ENCODE results near the gene R3HDM2.

The R3HDM2 gene

GRCh38 chr12:57210926-57211692 is 219.7 kb downstream of the R3HDM2 start:
- H3K27me3 ChIP-seq (ENCODE audit: control insufficient read depth in 1 of 2, insufficient read depth in 2 of 2, low read length in 2 of 2) = peaks cover 21 to 26% of the 10 kb centered on the region in 2 donors
- no peak overlapping the region for H3K9ac ChIP-seq (ENCODE audit: low read length)
- peaks cover 16% of the 10 kb centered on the region for H3K4me1 ChIP-seq (ENCODE audit: insufficient read depth, low read length)
- no peak overlapping the region for H3K27ac ChIP-seq (ENCODE audit: low read depth, low read length)
- H3K9me3 ChIP-seq (ENCODE audit: low read length) = no peaks in the 10 kb centered on the region
- H3K4me3 ChIP-seq (ENCODE audit: low read depth in 1 of 2, low read length in 2 of 2) = no peak overlapping the region
- peaks cover 47% of the 10 kb centered on the region for H3K36me3 ChIP-seq (ENCODE audit: insufficient read depth, low read length)

- Histone ChIP-seq H3K9ac (ENCODE audit: low read length) (no peak overlapping the region), H3K4me1 (ENCODE audit: insufficient read depth, low read length) (peaks cover 16% of the 10 kb centered on the region), H3K36me3 (ENCODE audit: insufficient read depth, low read length) (peaks cover 53% of the 10 kb centered on the region), H3K4me3 (ENCODE audit: low read depth in 1 of 2, low read length in 2 of 2) (no peak overlapping the region), H3K27ac (ENCODE audit: low read depth, low read length) (no peak overlapping the region), H3K27me3 (ENCODE audit: control insufficient read depth in 1 of 2, insufficient read depth in 2 of 2, low read length in 2 of 2) (peaks cover 14 to 20% of the 10 kb centered on the region in 2 donors), H3K9me3 (ENCODE audit: low read length) (no peaks in the 10 kb centered on the region)
Measured at GRCh38 chr12:57210461-57210860, 220.4 kb downstream of the R3HDM2 start.

GRCh38 chr12:57209916-57210315 is 220.9 kb downstream of the R3HDM2 start:
- Histone ChIP-seq H3K4me1 (ENCODE audit: insufficient read depth, low read length) (peaks cover 16% of the 10 kb centered on the region), H3K4me3 (ENCODE audit: low read depth in 1 of 2, low read length in 2 of 2) (no peak overlapping the region), H3K27me3 (ENCODE audit: control insufficient read depth in 1 of 2, insufficient read depth in 2 of 2, low read length in 2 of 2) (peaks cover 9 to 14% of the 10 kb centered on the region in 2 donors), H3K9ac (ENCODE audit: low read length) (no peak overlapping the region), H3K36me3 (ENCODE audit: insufficient read depth, low read length) (peaks cover 58% of the 10 kb centered on the region), H3K9me3 (ENCODE audit: low read length) (no peaks in the 10 kb centered on the region), H3K27ac (ENCODE audit: low read depth, low read length) (no peak overlapping the region)

GRCh38 chr12:57208631-57209282 is 222.1 kb downstream of the R3HDM2 start:
- Histone ChIP-seq H3K36me3 (ENCODE audit: insufficient read depth, low read length) (peaks cover 70% of the 10 kb centered on the region), H3K27ac (ENCODE audit: low read depth, low read length) (no peak overlapping the region), H3K27me3 (ENCODE audit: control insufficient read depth in 1 of 2, insufficient read depth in 2 of 2, low read length in 2 of 2) (peaks cover 0 to 3% of the 10 kb centered on the region in 2 donors), H3K4me3 (ENCODE audit: low read depth in 1 of 2, low read length in 2 of 2) (no peak overlapping the region), H3K4me1 (ENCODE audit: insufficient read depth, low read length) (peaks cover 5% of the 10 kb centered on the region), H3K9me3 (ENCODE audit: low read length) (no peaks in the 10 kb centered on the region), H3K9ac (ENCODE audit: low read length) (no peak overlapping the region)

GRCh38 chr12:57207731-57208630 is 222.9 kb downstream of the R3HDM2 start:
- H3K36me3 ChIP-seq (ENCODE audit: insufficient read depth, low read length) = peaks cover 78% of the 10 kb centered on the region
- H3K27ac ChIP-seq (ENCODE audit: low read depth, low read length) = no peak overlapping the region
- no peak overlapping the region for H3K4me3 ChIP-seq (ENCODE audit: low read depth in 1 of 2, low read length in 2 of 2)
- H3K4me1 ChIP-seq (ENCODE audit: insufficient read depth, low read length) = no peaks in the 10 kb centered on the region
- no peaks in the 10 kb centered on the region for H3K9me3 ChIP-seq (ENCODE audit: low read length)
- no peaks in the 10 kb centered on the region for H3K27me3 ChIP-seq (ENCODE audit: control insufficient read depth in 1 of 2, insufficient read depth in 2 of 2, low read length in 2 of 2)
- no peak overlapping the region for H3K9ac ChIP-seq (ENCODE audit: low read length)

GRCh38 chr12:57205931-57206330 is 224.9 kb downstream of the R3HDM2 start:
- Histone ChIP-seq H3K4me3 (ENCODE audit: low read depth in 1 of 2, low read length in 2 of 2) (no peak overlapping the region), H3K27ac (ENCODE audit: low read depth, low read length) (no peak overlapping the region), H3K36me3 (ENCODE audit: insufficient read depth, low read length) (peaks cover 83% of the 10 kb centered on the region), H3K4me1 (ENCODE audit: insufficient read depth, low read length) (no peaks in the 10 kb centered on the region), H3K9ac (ENCODE audit: low read length) (no peak overlapping the region), H3K27me3 (ENCODE audit: control insufficient read depth in 1 of 2, insufficient read depth in 2 of 2, low read length in 2 of 2) (no peaks in the 10 kb centered on the region), H3K9me3 (ENCODE audit: low read length) (no peaks in the 10 kb centered on the region)

- H3K9ac ChIP-seq (ENCODE audit: low read length) = no peak overlapping the region
- no peaks in the 10 kb centered on the region for H3K4me1 ChIP-seq (ENCODE audit: insufficient read depth, low read length)
- no peaks in the 10 kb centered on the region for H3K27me3 ChIP-seq (ENCODE audit: control insufficient read depth in 1 of 2, insufficient read depth in 2 of 2, low read length in 2 of 2)
- peaks cover 83% of the 10 kb centered on the region for H3K36me3 ChIP-seq (ENCODE audit: insufficient read depth, low read length)
- no peaks in the 10 kb centered on the region for H3K9me3 ChIP-seq (ENCODE audit: low read length)
- H3K27ac ChIP-seq (ENCODE audit: low read depth, low read length) = no peak overlapping the region
- H3K4me3 ChIP-seq (ENCODE audit: low read depth in 1 of 2, low read length in 2 of 2) = no peak overlapping the region
Measured at GRCh38 chr12:57205186-57205585, 225.7 kb downstream of the R3HDM2 start.

- Histone ChIP-seq H3K4me1 (ENCODE audit: insufficient read depth, low read length) (no peaks in the 10 kb centered on the region), H3K27ac (ENCODE audit: low read depth, low read length) (no peak overlapping the region), H3K4me3 (ENCODE audit: low read depth in 1 of 2, low read length in 2 of 2) (no peak overlapping the region), H3K27me3 (ENCODE audit: control insufficient read depth in 1 of 2, insufficient read depth in 2 of 2, low read length in 2 of 2) (no peaks in the 10 kb centered on the region), H3K9me3 (ENCODE audit: low read length) (no peaks in the 10 kb centered on the region), H3K9ac (ENCODE audit: low read length) (no peak overlapping the region), H3K36me3 (ENCODE audit: insufficient read depth, low read length) (peaks cover 83% of the 10 kb centered on the region)
Measured at GRCh38 chr12:57204454-57204853, 226.4 kb downstream of the R3HDM2 start.

GRCh38 chr12:57203791-57204190 is 227.1 kb downstream of the R3HDM2 start:
- H3K36me3 ChIP-seq (ENCODE audit: insufficient read depth, low read length) = peaks cover 84% of the 10 kb centered on the region
- H3K9ac ChIP-seq (ENCODE audit: low read length) = no peak overlapping the region
- H3K27ac ChIP-seq (ENCODE audit: low read depth, low read length) = no peak overlapping the region
- no peaks in the 10 kb centered on the region for H3K27me3 ChIP-seq (ENCODE audit: control insufficient read depth in 1 of 2, insufficient read depth in 2 of 2, low read length in 2 of 2)
- H3K4me1 ChIP-seq (ENCODE audit: insufficient read depth, low read length) = no peaks in the 10 kb centered on the region
- no peaks in the 10 kb centered on the region for H3K9me3 ChIP-seq (ENCODE audit: low read length)
- H3K4me3 ChIP-seq (ENCODE audit: low read depth in 1 of 2, low read length in 2 of 2) = no peak overlapping the region

Data from muscle layer of colon (tissue), 2 donors.